CD4-positive, alpha-beta T cell treated with Interleukin-6 at 100 ng/mL for 8 hours (primary cell): ENCODE data around the gene HSF2.

ENCODE experiments used
- DNase-seq: peaks from one replicate; pipeline ENCODE4 v3.0.0-alpha.2; 2020; ENCODE audit warnings: mixed read lengths, low spot score

The HSF2 gene, protein sequence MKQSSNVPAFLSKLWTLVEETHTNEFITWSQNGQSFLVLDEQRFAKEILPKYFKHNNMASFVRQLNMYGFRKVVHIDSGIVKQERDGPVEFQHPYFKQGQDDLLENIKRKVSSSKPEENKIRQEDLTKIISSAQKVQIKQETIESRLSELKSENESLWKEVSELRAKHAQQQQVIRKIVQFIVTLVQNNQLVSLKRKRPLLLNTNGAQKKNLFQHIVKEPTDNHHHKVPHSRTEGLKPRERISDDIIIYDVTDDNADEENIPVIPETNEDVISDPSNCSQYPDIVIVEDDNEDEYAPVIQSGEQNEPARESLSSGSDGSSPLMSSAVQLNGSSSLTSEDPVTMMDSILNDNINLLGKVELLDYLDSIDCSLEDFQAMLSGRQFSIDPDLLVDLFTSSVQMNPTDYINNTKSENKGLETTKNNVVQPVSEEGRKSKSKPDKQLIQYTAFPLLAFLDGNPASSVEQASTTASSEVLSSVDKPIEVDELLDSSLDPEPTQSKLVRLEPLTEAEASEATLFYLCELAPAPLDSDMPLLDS

DNA sequence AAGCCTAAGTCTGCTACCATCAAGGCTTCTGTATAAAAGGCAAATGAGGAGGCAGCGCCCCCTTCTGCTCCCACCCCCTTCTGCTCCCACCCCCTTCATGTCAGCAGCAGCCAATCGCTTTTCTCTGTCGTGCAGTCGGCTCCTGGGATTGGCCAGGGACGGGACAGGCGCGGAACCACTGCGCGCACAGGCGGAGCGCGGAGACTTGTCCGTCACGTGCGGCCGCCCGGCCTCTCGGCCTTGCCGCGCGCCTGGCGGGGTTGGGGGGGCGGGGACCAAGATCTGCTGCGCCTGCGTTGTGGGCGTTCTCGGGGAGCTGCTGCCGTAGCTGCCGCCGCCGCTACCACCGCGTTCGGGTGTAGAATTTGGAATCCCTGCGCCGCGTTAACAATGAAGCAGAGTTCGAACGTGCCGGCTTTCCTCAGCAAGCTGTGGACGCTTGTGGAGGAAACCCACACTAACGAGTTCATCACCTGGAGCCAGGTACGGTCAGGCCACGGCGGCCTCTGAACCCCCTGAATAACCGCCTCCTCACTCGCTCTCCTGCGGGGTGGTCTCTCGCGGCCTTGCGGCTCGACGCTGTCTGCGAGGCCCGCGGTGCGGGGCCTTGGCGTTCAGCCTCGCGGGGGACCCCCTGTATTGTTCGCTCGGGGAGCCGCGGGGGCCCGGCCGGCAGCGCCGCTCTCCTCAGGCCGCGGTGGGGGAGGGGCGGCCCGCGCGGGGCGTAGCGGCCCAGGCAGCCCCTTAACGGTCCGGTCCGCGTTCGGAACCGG lies at the start of gene HSF2:
TSS of gene HSF2 (plus strand) at position 305 of the 773 bp plus-strand sequence. CDS start at position 391, 86 bp downstream.
- DNase-seq = peak; percentile 96

GRCh38 chr6:122352981-122353664 lies 46.3 kb upstream of the HSF2 start:
- DNase-seq = no peak

DNA sequence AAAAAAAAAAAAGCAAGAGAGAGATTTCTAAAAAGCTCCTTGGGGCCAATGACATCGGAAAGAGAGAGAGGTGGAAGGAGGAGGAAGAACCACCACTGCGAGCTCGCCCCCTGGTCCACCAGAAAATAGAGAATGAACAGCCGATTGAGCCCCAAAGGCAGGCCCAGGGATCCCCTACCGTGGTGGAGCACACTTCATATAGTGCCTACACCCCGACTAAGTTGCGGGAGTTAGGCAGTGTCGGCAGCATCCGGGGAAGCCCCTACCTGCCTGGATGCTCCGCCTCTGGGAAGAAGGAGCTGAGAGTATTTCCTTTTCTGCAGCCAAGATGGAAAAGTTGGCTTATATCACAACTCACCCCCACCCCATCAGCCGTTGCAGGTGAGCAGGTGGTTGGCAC lies 38.6 kb upstream of the HSF2 start:
- DNase-seq = no peak

DNA sequence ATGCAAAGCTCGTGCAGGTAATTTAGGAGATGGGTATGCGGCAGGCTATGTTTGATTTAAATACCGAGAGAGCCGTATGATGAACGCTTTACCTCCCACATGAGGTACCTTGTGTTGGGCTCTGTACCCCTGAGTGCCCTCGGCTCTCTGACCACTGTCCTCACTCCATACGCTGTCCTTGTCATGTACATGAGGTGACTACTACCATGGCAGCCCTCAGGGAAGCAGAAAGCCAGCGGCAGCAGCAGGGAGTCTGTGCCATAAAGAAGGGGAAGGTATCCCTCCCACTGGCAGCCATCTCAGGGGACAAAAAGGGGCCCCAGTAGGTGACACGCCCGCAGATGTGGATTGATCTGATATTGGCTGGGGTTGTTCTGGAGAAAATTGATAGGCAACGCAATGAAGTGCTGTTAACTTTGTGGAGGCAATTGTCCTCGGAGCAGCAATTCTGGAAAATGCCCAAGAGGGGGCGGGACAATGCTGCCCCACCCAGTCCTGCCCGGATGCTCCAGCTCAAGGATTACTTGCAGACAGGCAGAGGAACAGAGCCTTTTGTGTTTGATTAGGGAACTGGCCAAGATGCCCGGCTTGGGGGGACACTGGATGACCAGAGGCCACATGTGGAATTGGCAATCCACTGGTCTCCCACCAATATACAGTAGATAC lies 38.0 kb upstream of the HSF2 start:
- DNase-seq = no peak

DNA sequence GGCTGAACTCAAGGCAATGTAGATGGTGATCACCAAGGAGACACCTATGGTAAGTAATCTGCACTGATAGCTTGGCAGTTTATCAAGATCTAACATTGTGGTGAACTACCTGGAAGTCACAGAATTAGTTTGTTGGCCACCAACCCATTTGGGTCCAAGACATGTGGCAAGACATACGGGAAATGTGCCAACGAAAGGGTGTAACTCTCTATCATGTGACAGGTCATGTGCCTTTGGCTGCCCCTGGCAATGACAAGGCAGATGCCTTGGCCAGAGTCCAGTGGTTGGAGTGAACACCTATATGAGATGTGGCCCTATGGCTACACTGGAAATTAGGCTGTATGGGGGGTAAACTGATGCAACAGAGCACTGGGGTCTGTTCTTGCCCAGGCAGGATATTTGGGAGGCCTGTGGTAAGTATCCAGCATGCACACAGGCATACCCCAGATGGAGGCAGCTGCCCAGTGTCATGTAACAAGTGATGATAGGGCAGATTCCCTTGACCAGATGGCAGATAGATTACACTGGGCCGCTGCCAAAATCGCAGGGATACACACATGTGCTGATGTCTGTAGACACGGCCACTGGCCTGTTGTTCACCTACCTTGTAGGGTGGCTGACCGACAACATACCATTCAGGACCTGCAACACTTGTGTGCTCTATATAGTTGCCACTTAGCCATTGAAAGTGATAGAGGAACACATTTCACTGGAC lies 35.5 kb upstream of the HSF2 start:
- no peak for DNase-seq

GRCh38 chr6:122365775-122366403 lies 33.6 kb upstream of the HSF2 start:
- DNase-seq = no peak

- no peak for DNase-seq
These were observed 32.3 kb upstream of the HSF2 start for GRCh38 chr6:122367171-122367570.

DNA sequence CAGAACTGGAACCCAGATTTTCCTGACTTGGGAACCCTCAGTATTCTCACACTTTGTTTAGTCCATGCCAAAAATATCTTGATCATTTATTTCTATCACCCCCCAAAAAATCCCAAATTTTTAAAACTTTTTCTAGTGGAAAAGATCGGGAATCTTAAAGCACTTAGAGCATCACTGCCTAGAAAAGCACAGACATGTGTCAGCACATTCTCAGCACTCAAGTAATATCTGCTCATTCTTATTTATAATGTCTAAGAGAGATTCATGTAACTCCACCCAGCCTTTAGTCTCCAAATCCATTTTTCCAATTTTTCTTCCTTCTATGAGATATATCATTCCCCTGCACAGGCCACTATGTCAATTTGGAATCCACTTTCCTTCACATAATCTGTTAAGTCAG lies 29.9 kb upstream of the HSF2 start:
- DNase-seq = no peak

- DNase-seq = no peak
These were observed 26.8 kb upstream of the HSF2 start for GRCh38 chr6:122372647-122373046.

DNA sequence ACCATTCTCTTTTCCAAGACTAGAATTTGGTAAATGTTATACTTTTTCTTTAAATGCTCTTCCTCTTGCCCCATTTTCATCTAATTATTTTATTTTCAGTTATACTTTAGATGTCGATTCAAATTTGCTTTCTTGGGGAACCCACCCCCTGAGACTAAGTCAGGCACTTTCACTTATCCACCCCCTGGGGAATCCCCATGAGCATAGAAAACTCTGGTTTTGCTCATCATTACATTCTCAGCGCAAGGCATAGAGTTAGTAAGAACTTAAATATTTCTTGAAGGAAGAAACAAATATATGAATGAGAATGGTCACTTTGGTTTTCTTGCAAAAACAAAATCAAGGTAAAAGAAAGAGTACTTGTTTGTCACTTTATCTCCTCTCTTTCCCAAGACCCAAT lies 25.1 kb upstream of the HSF2 start:
- DNase-seq = no peak

DNA sequence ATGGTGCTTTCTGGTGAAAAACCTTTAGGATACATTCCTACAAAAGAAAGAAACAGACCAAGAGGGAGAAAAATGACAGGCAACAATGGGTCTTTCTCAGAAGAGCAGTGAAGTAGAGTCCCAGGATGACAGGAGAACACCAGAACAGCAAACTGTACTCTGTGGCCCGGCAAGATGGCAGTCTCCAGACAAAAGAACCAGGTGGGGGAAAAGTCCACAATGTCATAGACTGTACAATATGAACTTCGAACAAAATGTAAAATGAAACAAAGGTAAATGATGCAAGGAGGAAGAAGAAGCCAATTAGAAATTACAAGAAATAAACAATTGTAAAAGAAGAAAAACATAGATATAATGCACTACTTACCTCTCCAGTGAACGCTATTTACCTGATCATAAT lies 23.2 kb upstream of the HSF2 start:
- DNase-seq = no peak

- DNase-seq = peak; percentile 67
These were observed 17.8 kb upstream of the HSF2 start for GRCh38 chr6:122381494-122382265.

DNA sequence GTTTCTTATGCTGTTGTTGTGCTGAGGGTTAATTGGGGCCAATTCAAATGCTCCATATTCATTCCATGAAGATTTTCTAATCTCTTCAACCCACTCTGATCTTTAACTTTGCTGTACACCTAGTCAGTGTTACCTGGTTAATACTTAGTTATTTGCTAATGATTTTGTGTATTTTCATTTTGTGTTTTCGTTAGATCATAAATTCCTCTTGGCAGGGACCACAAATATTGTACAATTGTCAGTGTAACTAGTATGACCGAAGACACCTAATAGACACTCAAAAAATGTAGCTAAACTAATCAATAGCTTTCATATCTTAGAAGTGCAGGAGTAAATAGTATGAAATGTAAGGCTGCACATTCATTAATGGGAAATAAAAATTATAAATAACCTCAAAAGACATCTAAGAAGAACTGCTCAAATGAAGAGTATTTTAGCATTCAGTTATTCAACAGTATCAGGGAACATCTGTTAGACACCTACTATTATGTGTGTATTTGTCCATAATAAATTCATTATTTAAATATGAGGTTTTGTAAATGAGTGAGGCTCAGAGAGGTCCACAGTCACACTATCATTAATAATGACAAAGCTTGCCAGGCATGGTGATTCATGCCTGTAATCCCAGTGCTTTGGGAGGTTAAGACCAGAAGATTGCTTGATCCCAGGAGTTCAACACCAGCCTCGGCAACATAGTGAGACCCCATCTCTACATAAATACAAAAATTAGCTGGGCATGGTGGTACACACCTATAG lies 13.4 kb upstream of the HSF2 start:
- DNase-seq = no peak

DNA sequence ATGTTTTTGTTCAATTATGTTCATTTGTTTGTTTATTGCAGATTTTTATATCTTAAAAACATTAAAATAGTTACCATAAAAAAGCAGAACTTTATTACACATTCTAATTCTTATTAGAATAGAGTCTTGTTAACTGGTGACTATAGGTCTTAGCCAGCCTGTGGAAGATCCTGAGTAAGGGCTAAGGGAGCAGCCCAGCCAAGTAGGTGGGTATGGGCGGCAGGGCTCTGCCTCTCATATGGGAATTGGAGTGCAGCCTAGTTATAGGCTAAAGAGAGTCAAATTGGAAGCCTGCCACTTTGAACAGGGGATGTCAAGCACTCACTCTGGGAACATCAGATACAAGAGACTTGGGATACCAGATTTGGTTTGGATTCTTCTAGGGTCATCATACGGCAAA lies 10.5 kb upstream of the HSF2 start:
- DNase-seq = no peak

DNA sequence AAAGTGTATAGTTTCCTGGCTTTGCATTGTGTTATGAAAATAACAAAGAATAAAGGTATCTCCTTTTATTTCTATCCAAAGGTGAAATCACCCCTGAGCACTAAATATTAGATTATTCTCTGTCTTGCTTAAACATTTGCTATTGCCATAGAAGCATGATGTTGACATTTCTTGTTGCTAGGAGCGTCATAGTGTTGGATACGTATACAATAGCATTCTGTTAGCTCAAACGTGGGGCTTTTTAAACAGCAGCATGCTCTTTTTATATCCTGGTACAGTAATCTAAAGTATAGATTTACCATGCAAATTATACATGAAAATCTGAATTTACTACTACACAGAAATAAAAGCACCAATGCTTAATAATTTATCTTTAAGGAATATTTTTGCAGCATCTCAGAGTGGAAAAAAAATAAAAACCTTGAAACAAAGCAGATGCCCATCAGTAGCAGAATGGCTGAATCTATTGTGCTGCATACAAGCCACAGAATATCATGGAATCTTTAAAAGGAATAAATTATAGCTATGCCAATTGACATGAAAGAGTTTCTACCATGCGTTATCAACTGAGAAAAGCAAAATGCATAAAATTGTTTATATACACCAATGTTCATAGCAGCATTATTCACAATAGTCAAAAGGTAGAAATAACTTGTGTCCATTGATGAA lies 9.6 kb upstream of the HSF2 start:
- DNase-seq = no peak

DNA sequence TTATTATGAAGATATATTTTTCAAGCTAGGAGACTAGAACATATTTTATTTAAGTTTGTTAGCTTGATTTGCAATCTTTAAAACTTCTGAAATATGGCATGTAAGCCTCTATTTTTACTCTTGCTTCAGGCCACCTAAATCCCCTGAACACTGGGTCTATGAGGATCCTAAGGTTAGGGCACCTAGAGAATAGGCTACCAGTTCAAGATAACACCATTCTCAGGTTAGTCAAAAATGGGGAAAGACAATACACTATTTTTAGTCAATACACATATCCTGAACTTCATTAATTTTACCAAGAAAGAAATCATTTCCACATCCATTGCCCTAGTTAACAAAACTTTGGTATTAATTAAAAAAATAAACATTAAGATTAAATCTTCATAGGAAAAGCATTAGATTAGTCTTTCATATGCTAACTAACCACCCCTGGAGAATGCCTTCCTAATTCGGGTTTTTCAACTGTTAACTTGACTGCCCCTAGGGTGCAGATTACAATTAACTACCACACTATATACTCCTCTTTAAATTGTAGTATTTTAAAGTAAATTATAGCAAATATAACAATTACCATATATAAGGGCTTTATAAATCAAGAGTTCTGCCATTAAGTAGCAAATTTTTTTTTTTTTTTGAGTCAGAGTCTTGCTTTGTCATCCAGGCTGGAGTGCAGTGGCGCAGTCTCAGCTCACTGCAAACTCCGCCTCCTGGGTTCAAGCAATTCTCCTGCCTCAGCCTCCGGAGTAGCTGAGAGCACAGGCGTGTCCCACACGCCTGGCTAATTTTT lies 6.7 kb upstream of the HSF2 start:
- no peak for DNase-seq

- no peak for DNase-seq
These were observed 6.0 kb upstream of the HSF2 start for GRCh38 chr6:122393351-122393896.

DNA sequence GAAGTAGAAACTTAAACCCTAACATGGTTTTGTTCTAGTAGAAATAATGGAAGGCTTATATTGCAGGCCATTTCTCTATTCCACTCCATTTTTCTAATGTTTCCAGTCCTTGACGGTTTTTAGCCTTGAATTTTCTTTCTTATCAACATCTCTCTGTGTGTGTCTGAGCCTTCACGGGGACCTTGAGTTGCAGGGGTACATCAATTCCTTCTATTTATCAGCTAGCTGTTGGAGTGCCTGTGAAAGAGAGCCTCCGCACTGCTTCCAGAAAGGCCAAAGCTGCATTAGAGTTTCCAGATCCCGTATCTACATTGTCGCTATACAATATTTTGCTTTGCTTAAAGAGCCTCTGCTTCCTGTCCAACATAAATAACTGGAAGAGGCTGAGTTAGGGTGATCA lies 5.4 kb upstream of the HSF2 start:
- no peak for DNase-seq
